Hepatic stellate cell (primary cell): ENCODE measurements around the gene PPFIA1.
"Not testable (repeated sequence)": the region's sequence is repeated elsewhere in the genome, so short reads cannot be mapped to it uniquely, and the experiment has no call there.

ENCODE experiments used
- DNase-seq: peaks from one replicate; pipeline ENCODE4 v3.0.0; 2011; ENCODE audit warnings: low spot score

PPFIA1 gene

GRCh38 chr11:70359451-70360205 is 89.1 kb downstream of the PPFIA1 start:
- no peak for DNase-seq

- no peak for DNase-seq
These were observed 89.7 kb downstream of the PPFIA1 start for GRCh38 chr11:70360211-70360610.

GRCh38 chr11:70364178-70364577 is 93.7 kb downstream of the PPFIA1 start:
- DNase-seq: no peak

GRCh38 chr11:70364745-70365543 is 94.5 kb downstream of the PPFIA1 start:
- no peak for DNase-seq

- no peak for DNase-seq
These were observed 95.0 kb downstream of the PPFIA1 start for GRCh38 chr11:70365544-70365927.

GRCh38 chr11:70367071-70367470 is 96.6 kb downstream of the PPFIA1 start:
- peak; percentile 35 for DNase-seq

GRCh38 chr11:70368961-70369360 is 98.5 kb downstream of the PPFIA1 start:
- DNase-seq: no peak

- no peak for DNase-seq
These were observed 100.8 kb downstream of the PPFIA1 start for GRCh38 chr11:70371241-70371640.

- DNase-seq: no peak
These were observed 101.6 kb downstream of the PPFIA1 start for GRCh38 chr11:70372076-70372475.

- no peak for DNase-seq
These were observed 106.1 kb downstream of the PPFIA1 start for GRCh38 chr11:70376621-70377020.

GRCh38 chr11:70377645-70378044 is 107.2 kb downstream of the PPFIA1 start:
- DNase-seq: no peak

- DNase-seq: no peak
These were observed 108.1 kb downstream of the PPFIA1 start for GRCh38 chr11:70378506-70379134.

- no peak for DNase-seq
These were observed 110.9 kb downstream of the PPFIA1 start for GRCh38 chr11:70381350-70381749.

- peak; percentile 54 for DNase-seq
These were observed 111.7 kb downstream of the PPFIA1 start for GRCh38 chr11:70381872-70382861.

- no peak for DNase-seq
These were observed 113.4 kb downstream of the PPFIA1 start for GRCh38 chr11:70383664-70384565.

GRCh38 chr11:70384566-70385152 is 114.2 kb downstream of the PPFIA1 start:
- no peak for DNase-seq

GRCh38 chr11:70387564-70387963 is 117.1 kb downstream of the PPFIA1 start:
- no peak for DNase-seq

- no peak for DNase-seq
These were observed 118.7 kb downstream of the PPFIA1 start for GRCh38 chr11:70389201-70389600.

- not testable (repeated sequence) for DNase-seq
These were observed 120.4 kb downstream of the PPFIA1 start for GRCh38 chr11:70390882-70391281.
